HG03439 (cell line): ENCODE data around the gene DNAJB11.
A peak's percentile ranks its signal among the peaks of the same experiment; 100 is the strongest.
"Not testable (repeated sequence)": the region's sequence is repeated elsewhere in the genome, so short reads cannot be mapped to it uniquely, and the experiment has no call there.

ENCODE experiments used
- ATAC-seq: cut with Tn5 transposase; IDR thresholded peaks from one replicate; pipeline ENCODE4 v1.9.1; 2021; ENCODE audit warnings: mild to moderate bottlenecking, moderate library complexity; ENCODE audit not compliant: unreplicated experiment

The DNAJB11 gene

GRCh38 chr3:186570096-186570940 is at the start of gene DNAJB11:
Gene DNAJB11 (plus strand): TSS chr3:186570720. CDS start chr3:186570898, 178 bp downstream.
- ATAC-seq: peak; percentile 84

- ATAC-seq: peak; percentile 56
These were observed 49.3 kb upstream of the DNAJB11 start for GRCh38 chr3:186520957-186521842.

DNA sequence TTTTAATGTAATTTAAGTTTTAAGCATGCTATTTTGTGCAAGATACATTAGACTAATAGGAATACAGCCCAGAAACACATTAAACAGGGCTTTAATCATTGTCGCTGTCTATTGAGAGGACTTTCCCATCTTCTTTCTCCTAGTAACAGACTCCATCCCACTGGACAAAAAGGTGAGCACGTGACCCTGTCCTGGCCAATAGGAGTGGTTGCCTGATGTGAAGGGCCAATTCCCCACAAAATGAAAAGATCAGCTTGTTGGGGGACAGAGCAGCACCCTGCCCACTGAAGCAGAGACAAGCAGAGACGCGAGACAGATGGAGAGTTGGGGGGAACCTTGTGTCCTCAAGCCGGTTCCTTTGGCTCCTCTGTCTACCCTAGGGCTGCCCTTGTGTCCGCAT is 47.5 kb upstream of the DNAJB11 start:
- no peak for ATAC-seq

GRCh38 chr3:186523434-186523833 is 47.1 kb upstream of the DNAJB11 start:
- ATAC-seq: no peak

GRCh38 chr3:186524616-186525015 is 45.9 kb upstream of the DNAJB11 start:
- ATAC-seq: no peak

GRCh38 chr3:186525369-186526255 is 44.9 kb upstream of the DNAJB11 start:
- ATAC-seq: peak; percentile 15

- peak; percentile 42 for ATAC-seq
These were observed 44.3 kb upstream of the DNAJB11 start for GRCh38 chr3:186526256-186526606.

- no peak for ATAC-seq
These were observed 41.1 kb upstream of the DNAJB11 start for GRCh38 chr3:186529201-186529999.

GRCh38 chr3:186530415-186530814 is 40.1 kb upstream of the DNAJB11 start:
- ATAC-seq: no peak

- ATAC-seq: not testable (repeated sequence)
These were observed 38.8 kb upstream of the DNAJB11 start for GRCh38 chr3:186531694-186532093.

GRCh38 chr3:186532598-186533072 is 37.9 kb upstream of the DNAJB11 start:
- peak; percentile 45 for ATAC-seq

GRCh38 chr3:186534113-186534669 is 36.3 kb upstream of the DNAJB11 start:
- peak; percentile 86 for ATAC-seq

- ATAC-seq: no peak
These were observed 33.4 kb upstream of the DNAJB11 start for GRCh38 chr3:186536883-186537844.

DNA sequence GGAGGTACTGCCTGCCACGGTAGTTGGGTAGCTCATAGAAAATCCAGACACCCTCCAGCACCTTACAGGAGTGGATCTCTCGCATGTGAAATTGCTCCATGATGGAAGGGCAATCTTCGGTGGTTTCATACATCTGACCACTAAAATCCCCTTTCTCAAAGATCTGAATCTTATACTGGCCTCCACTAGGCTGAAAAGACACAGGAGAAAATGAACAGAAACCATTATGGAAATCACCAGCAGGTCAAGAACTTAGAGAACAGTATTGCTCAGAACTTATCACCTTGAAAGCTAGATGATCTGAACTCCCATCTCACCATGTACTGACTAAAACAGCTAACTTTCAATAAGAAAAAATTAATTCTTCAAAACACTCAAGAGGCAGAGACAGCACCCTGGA is 31.7 kb upstream of the DNAJB11 start:
- ATAC-seq: no peak

DNA sequence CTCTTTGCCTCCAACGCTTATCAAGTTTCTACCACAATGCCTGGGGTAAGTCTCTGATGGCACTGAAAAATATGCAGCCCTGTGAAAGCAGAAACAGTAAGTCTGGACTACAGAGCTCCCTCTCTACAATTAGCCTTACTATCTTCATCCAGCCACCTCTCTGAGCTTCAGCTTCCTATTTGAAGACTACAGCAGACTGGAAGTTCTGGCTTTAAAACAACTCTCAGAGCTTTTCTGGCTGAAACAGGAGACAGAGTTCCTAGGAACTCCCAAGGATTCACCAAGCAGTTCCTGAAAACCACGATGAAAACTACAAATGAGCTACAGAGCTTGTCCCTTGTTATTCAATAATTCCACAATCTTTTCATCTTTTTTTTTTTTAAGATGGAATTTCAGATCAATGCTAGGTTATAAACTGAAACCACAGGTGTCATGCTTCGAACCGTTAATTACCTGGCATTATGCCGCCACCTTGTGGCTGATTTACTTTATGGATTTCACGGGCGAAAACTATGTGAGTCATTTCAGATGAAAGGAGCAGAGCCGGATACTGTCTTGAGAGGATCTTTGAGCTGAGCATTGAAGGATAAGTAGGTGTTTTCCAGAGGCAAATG is 30.2 kb upstream of the DNAJB11 start:
- ATAC-seq: peak; percentile 49

DNA sequence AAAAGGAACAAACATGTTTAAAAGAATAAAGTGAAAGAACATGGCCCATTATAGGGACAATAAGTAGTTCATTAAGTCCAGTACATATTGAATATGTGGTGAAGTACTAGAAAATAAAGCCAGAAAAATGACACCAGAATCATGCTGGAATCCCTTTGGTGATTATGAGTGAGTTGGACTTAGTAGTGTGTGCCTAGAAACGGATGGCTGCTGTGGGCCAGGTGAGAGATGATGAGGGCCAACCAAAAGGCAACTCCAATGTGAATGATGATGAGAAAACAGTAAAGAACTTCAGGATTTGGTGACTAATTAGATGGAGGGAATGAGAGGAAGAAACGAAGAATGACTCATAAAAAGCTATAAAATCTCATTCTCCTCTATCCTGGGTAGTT is 29.7 kb upstream of the DNAJB11 start:
- ATAC-seq: no peak

- no peak for ATAC-seq
These were observed 26.2 kb upstream of the DNAJB11 start, which contains the start of gene CRYGS for GRCh38 chr3:186544281-186544680. Gene CRYGS (minus strand): TSS chr3:186544380. CDS start chr3:186544326, 54 bp downstream.

- no peak for ATAC-seq
These were observed 21.0 kb upstream of the DNAJB11 start for GRCh38 chr3:186549497-186549896.
